HepG2 (cell line): Measurements from ENCODE around the gene LRRC4. TPM values are rescaled to one million over a fixed set of nuclear protein-coding genes. Genes with fewer than 3 reads are reported as not detected.

Experiments used
- ATAC-seq: fragments of 200-7000 bp; cut with Tn5 transposase; 3 replicates; pipeline ENCODE4 v1.9.1; 2020; ENCODE audit warnings: mild to moderate bottlenecking, moderate library complexity
- BruUV-seq: library from RNA; stranded (reverse); fragments of 400-500 nt; replicated peaks from 2 replicates; lab custom pipeline; 2021; lab: Mats Ljungman, UMichigan
- CTCF ChIA-PET: fragments of 300-600 bp; formaldehyde crosslinking; extraction: SDS; loops from one replicate; lab custom pipeline; 2021; ENCODE audit warnings: low total read pairs, inconsistent platforms, low intra/inter-chr PET ratio; lab: Yijun Ruan, JAX
- POLR2A ChIA-PET: fragments of 350-600 bp; sonication (Branson Sonifier 250); formaldehyde crosslinking; loops from one replicate; lab custom pipeline; 2020; ENCODE audit warnings: antibody characterized with exemption, inconsistent platforms; lab: Yijun Ruan, JAX
- DNase-seq: peaks from one replicate; pipeline ENCODE4 v3.0.0-alpha.2; 2015; ENCODE audit warnings: low spot score
- FAIRE-seq: peaks from 3 replicates; lab custom pipeline; 2011; peaks lifted over from hg19 to GRCh38; lab: Jason Lieb, UNC
- H2AFZ ChIP-seq: one replicate; pipeline ENCODE4 v1.6.1; 2011; ENCODE audit warnings: low read length, inconsistent platforms
- H3K27ac ChIP-seq: fragments of 300-600 bp; 3 replicates; pipeline ENCODE4 v1.8.0; 2011; ENCODE audit warnings: mixed run types, mild to moderate bottlenecking, mixed read lengths, low read length, inconsistent platforms; ENCODE audit not compliant: insufficient read depth; ENCODE audit errors: extremely low read length
- H3K27me3 ChIP-seq, 2 experiments: fragments of 200-600 bp in 1 of 2; 2 replicates in 1 of 2; 3 replicates in 1 of 2; pipeline versions ENCODE4 v1.6.0 to v1.8.0; 2011; ENCODE audit warnings: low read length in 2 of 2, mild to moderate bottlenecking in 2 of 2, moderate library complexity in 2 of 2, inconsistent platforms in 1 of 2; ENCODE audit not compliant: insufficient read depth in 2 of 2, control insufficient read depth in 1 of 2
- H3K36me3 ChIP-seq, 2 experiments: fragments of 200-600 bp in 1 of 2; replicated peaks in 1 of 2; 2 replicates in 1 of 2; 3 replicates in 1 of 2; pipeline versions ENCODE4 v1.5.1 to v1.8.0; 2011; ENCODE audit warnings: low read length in 2 of 2, inconsistent platforms in 1 of 2; ENCODE audit not compliant: insufficient read depth in 2 of 2, control insufficient read depth in 1 of 2
- H3K4me1 ChIP-seq: 2 replicates; pipeline ENCODE4 v1.5.1; 2012; ENCODE audit warnings: low read length, inconsistent platforms; ENCODE audit not compliant: insufficient read depth
- H3K4me2 ChIP-seq: 2 replicates; pipeline ENCODE4 v1.6.0; 2011; ENCODE audit warnings: low read depth, low read length, inconsistent platforms
- H3K4me3 ChIP-seq, 3 experiments: fragments of 200-600 bp in 1 of 3; sonication (generic), shearing (Covaris generic) in 1 of 3; replicated peaks in 1 of 3; 2 replicates each; pipeline ENCODE4 v1.5.1; 2011 to 2016; ENCODE audit warnings: low read length in 3 of 3, inconsistent platforms in 2 of 3, low read depth in 2 of 3, mild to moderate bottlenecking in 2 of 3, control low read depth in 1 of 3, mixed read lengths in 1 of 3; ENCODE audit not compliant: insufficient read depth in 1 of 3
- H3K79me2 ChIP-seq: one replicate; pipeline ENCODE4 v1.6.1; 2011; ENCODE audit warnings: low read length, inconsistent platforms; ENCODE audit not compliant: insufficient read depth
- H3K9ac ChIP-seq: 2 replicates; pipeline ENCODE4 v1.6.0; 2011; ENCODE audit warnings: mild to moderate bottlenecking, low read depth, low read length, inconsistent platforms; ENCODE audit not compliant: insufficient read depth
- H3K9me3 ChIP-seq: 2 replicates; pipeline ENCODE4 v1.5.1; 2012; ENCODE audit warnings: mild to moderate bottlenecking, low read length
- H4K20me1 ChIP-seq: 2 replicates; pipeline ENCODE4 v1.6.0; 2011; ENCODE audit warnings: inconsistent platforms, mild to moderate bottlenecking, low read length, moderate library complexity; ENCODE audit not compliant: insufficient read depth
- ARID2 ChIP-seq: sonication (generic); formaldehyde crosslinking; IDR thresholded peaks from 2 replicates; pipeline ENCODE4 v1.8.1; 2022; ENCODE audit warnings: mild to moderate bottlenecking, missing genetic modification reagents, borderline replicate concordance
- CEBPZ ChIP-seq: IDR thresholded peaks from 2 replicates; pipeline ENCODE4 v1.6.1; 2012; ENCODE audit warnings: low read length, improper control_type of control experiment
- DZIP1 ChIP-seq: sonication (generic); formaldehyde crosslinking; IDR thresholded peaks from 2 replicates; pipeline ENCODE4 v1.5.0; 2020; ENCODE audit warnings: mild to moderate bottlenecking, missing genetic modification reagents
- FOXP1 ChIP-seq, 2 experiments: fragments of 450-650 bp in 1 of 2; IDR thresholded peaks; 2 replicates each; pipeline ENCODE4 v1.6.1; 2017 to 2018; ENCODE audit warnings: antibody characterized with exemption in 1 of 2
- HNRNPH1 ChIP-seq: fragments of 200-400 bp; formaldehyde crosslinking; optimal IDR thresholded peaks from 2 replicates; pipeline ENCODE3; 2017; ENCODE audit warnings: mild to moderate bottlenecking, low read depth, low read length
- PAXIP1 ChIP-seq: sonication (generic); formaldehyde crosslinking; conservative IDR thresholded peaks from 2 replicates; pipeline ENCODE4 v1.4.0; 2020; ENCODE audit warnings: mild to moderate bottlenecking, missing genetic modification reagents, moderate library complexity
- RELA ChIP-seq: sonication (generic); formaldehyde crosslinking; IDR thresholded peaks from 2 replicates; pipeline ENCODE4 v1.4.0; 2020; ENCODE audit warnings: missing genetic modification reagents
- U2AF2 ChIP-seq: fragments of 200-400 bp; formaldehyde crosslinking; IDR thresholded peaks from 2 replicates; pipeline ENCODE4 v1.6.1; 2017; ENCODE audit warnings: low read depth, mild to moderate bottlenecking, low read length
- ZNF317 ChIP-seq: sonication (generic); formaldehyde crosslinking; IDR thresholded peaks from 2 replicates; pipeline ENCODE4 v1.5.0; 2020; ENCODE audit warnings: mild to moderate bottlenecking, missing genetic modification reagents
- ZNF446 ChIP-seq: sonication (generic); formaldehyde crosslinking; IDR thresholded peaks from 2 replicates; pipeline ENCODE4 v1.5.0; 2020; ENCODE audit warnings: mild to moderate bottlenecking, missing genetic modification reagents
- ZNF580 ChIP-seq: IDR thresholded peaks from 2 replicates; pipeline ENCODE4 v1.6.1; 2016; ENCODE audit warnings: low read depth, borderline replicate concordance
- ZNF709 ChIP-seq: sonication (generic); formaldehyde crosslinking; IDR thresholded peaks from 2 replicates; pipeline ENCODE4 v1.5.0; 2020; ENCODE audit warnings: mild to moderate bottlenecking, missing genetic modification reagents
- ZNF782 ChIP-seq: sonication (generic); formaldehyde crosslinking; IDR thresholded peaks from 2 replicates; pipeline ENCODE4 v1.4.0; 2020; ENCODE audit warnings: missing genetic modification reagents, mild to moderate bottlenecking, borderline replicate concordance
- WGBS: methylation state at CpG from one replicate; pipeline ENCODE4 v1.1.6; 2017; ENCODE audit warnings: low lambda C conversion rate; 5-methylcytosine and 5-hydroxymethylcytosine counted together
- in situ Hi-C: cut with HindIII; loops from 2 replicates; pipeline ENCODE4 v1.10.0; 2017; ENCODE audit warnings: low pct_unique_long_range_greater_than_20kb; ENCODE audit not compliant: extremely low pct_ligation_motif_present
- intact Hi-C: fragments of 100-400 bp; cut with micrococcal nuclease; formaldehyde crosslinking; loops from one replicate; pipeline ENCODE4 v1.10.0; 2022; ENCODE audit not compliant: unreplicated experiment
- polyA plus RNA-seq, 8 experiments: library from polyadenylated mRNA; depleted of rRNA in 3 of 8; stranded (reverse) in 7 of 8; unstranded in 1 of 8; fragments of >200 nt; fragmentation: Illumina TruSeq in 4 of 8; extraction: Trizol in 4 of 8; gene quantifications; 2 replicates each; pipeline versions ENCODE4 v1.2.1 to v1.2.3, GENCODE V29; 2011 to 2016; ENCODE audit warnings: low read depth in 4 of 8, missing spikeins in 1 of 8, mixed read lengths in 1 of 8; ENCODE audit not compliant: insufficient read depth in 1 of 8
- total RNA-seq, 5 experiments: library from RNA; depleted of rRNA; stranded (reverse); fragments of >200 nt; fragmentation: Illumina TruSeq; extraction: Trizol; gene quantifications; 2 replicates each; pipeline ENCODE4 v1.2.3, GENCODE V29; 2016; ENCODE audit warnings: low read depth in 1 of 5

Gene LRRC4
- total and polyA plus RNA-seq, 2 of the 13 experiments (the other 11 are each of a cell fraction or from before 2014, with no cell fraction given) = not detected

GRCh38 chr7:128066395-128066794 lies 35.2 kb upstream of the LRRC4 start:
- whole genome bisulfite sequencing = 99% methylated on average over 10 of the region's 10 CpGs

More at GRCh38 chr7:128066395-128066794, 35.2 kb upstream of the LRRC4 start:
- ATAC-seq = no peak
- Histone ChIP-seq H3K9me3 (no peaks in the 10 kb centered on the region), H3K36me3 (peaks cover 6 to 35% of the 10 kb centered on the region in 2 experiments; a peak in 4 of 5 replicates), H2AFZ (no peak overlapping the region), H3K79me2 (no peaks in the 10 kb centered on the region), H3K27ac (no peak overlapping the region), H3K4me1 (no peaks in the 10 kb centered on the region), H3K9ac (no peak overlapping the region), H3K27me3 (no peaks in the 10 kb centered on the region), H3K4me2 (no peak overlapping the region), H4K20me1 (peaks cover 2% of the 10 kb centered on the region; the same call in 1 of the 2 replicates), H3K4me3 (no peak overlapping the region)
- intact Hi-C loops = no loop called here
- in situ Hi-C loops = no loop called here
- POLR2A ChIA-PET = no interaction called here
- TF ChIP-seq FOXP1 (IDR thresholded peaks at IDR 0.05) (no peak), FOXP1 (CRISPR knock-in tag; IDR thresholded peaks at IDR 0.05) (no peak), ARID2 (CRISPR knock-in tag) (no peak), DZIP1 (no peak), RELA (CRISPR knock-in tag) (no peak), ZNF580 (CRISPR knock-in tag) (no peak), ZNF446 (CRISPR knock-in tag) (no peak), ZNF317 (no peak), PAXIP1 (CRISPR knock-in tag) (no peak), ZNF782 (CRISPR knock-in tag) (no peak), CEBPZ (no peak), ZNF709 (CRISPR knock-in tag) (no peak), HNRNPH1 (no peak), U2AF2 (no peak)
- CTCF ChIA-PET = no interaction called here
- DNase-seq = no peak
- FAIRE-seq = no peak
- no TSS peak for BruUV-seq
